Activated CD4-positive, alpha-beta memory T cell treated with anti-CD3 and anti-CD28 coated beads for 36 hours (primary cell): ENCODE measurements around the gene NEURL3. TPM values are rescaled to one million over a fixed set of nuclear protein-coding genes. Genes with fewer than 3 reads are reported as not detected.

Experiments used
- CTCF ChIA-PET: fragments of 350-600 bp; sonication (Branson Sonifier 250); formaldehyde crosslinking; loops from one replicate; lab custom pipeline; 2021; ENCODE audit warnings: antibody characterized with exemption, inconsistent platforms; lab: Charles Lee
- POLR2A ChIA-PET: fragments of 350-600 bp; sonication (Branson Sonifier 250); formaldehyde crosslinking; loops from one replicate; lab custom pipeline; 2021; ENCODE audit warnings: antibody characterized with exemption; lab: Charles Lee
- DNase-seq: peaks from one replicate; pipeline ENCODE4 v3.0.0-alpha.2; 2020
- H3K27ac Mint-ChIP-seq: one replicate; pipeline ENCODE4 v1.8.0; 2021; ENCODE audit warnings: mixed read lengths
- H3K27me3 Mint-ChIP-seq: one replicate; pipeline ENCODE4 v1.8.0; 2021; ENCODE audit warnings: mixed read lengths
- H3K36me3 Mint-ChIP-seq: one replicate; pipeline ENCODE4 v1.8.0; 2021; ENCODE audit warnings: mixed read lengths
- H3K4me1 Mint-ChIP-seq: one replicate; pipeline ENCODE4 v1.8.0; 2021; ENCODE audit warnings: low read depth, mixed read lengths
- H3K4me3 Mint-ChIP-seq: one replicate; pipeline ENCODE4 v1.8.0; 2021; ENCODE audit warnings: mild to moderate bottlenecking, mixed read lengths
- H3K9me3 Mint-ChIP-seq: one replicate; pipeline ENCODE4 v1.8.0; 2021; ENCODE audit warnings: mixed read lengths
- intact Hi-C: fragments of 100-400 bp; cut with micrococcal nuclease; formaldehyde crosslinking; loops from one replicate; pipeline ENCODE4 v1.15.1; 2023
- total RNA-seq, 2 experiments: library from RNA; stranded (reverse); gene quantifications; one replicate each; pipeline ENCODE4 v1.2.3, GENCODE V29; 2021

NEURL3 gene
- total RNA-seq, 2 experiments from 2014 or later = 0.87 to 1.1 TPM

GRCh38 chr2:96538487-96539214 is 33.5 kb upstream of the NEURL3 start:
- peak overlapping the region; percentile 95 for H3K4me3 Mint-ChIP-seq
- DNase-seq = peak; percentile 93
- peaks cover 66% of the 10 kb centered on the region for H3K36me3 Mint-ChIP-seq
- H3K27ac Mint-ChIP-seq = peak overlapping the region; percentile 98
- H3K4me1 Mint-ChIP-seq = peaks cover 56% of the 10 kb centered on the region
- no peaks in the 10 kb centered on the region for H3K27me3 Mint-ChIP-seq
- intact Hi-C loops = loop anchor here (1.0 to 5.0 kb wide), 7 partner anchors 14 to 331 kb away; partner anchors contain the start of genes CIAO1, KANSL3, STARD7 and TMEM127
- CTCF ChIA-PET = interaction anchor here (0.8 to 6.5 kb wide), 11 partner anchors 9 to 546 kb away, joined by 3 to 74 read pairs (median 4); no protein-coding TSS in a partner anchor
- POLR2A ChIA-PET = interaction anchor here (0.6 to 8.8 kb wide), 13 partner anchors 10 to 396 kb away, joined by 3 to 240 read pairs (median 5); partner anchors contain the start of genes KANSL3, NCAPH, SNRNP200 and STARD7
- no peaks in the 10 kb centered on the region for H3K9me3 Mint-ChIP-seq

GRCh38 chr2:96537734-96538486 is 32.8 kb upstream of the NEURL3 start:
- intact Hi-C loops = loop anchor here (1.0 to 5.0 kb wide), 8 partner anchors 14 to 391 kb away; partner anchors contain the start of genes CIAO1, KANSL3, STARD7 and TMEM127
- peaks cover 59% of the 10 kb centered on the region for H3K36me3 Mint-ChIP-seq
- peak overlapping the region; percentile 98 for H3K27ac Mint-ChIP-seq
- ChIA-PET CTCF (interaction anchor here (0.8 to 6.5 kb wide), 11 partner anchors 10 to 545 kb away, joined by 3 to 74 read pairs (median 4); no protein-coding TSS in a partner anchor), POLR2A (interaction anchor here (0.6 to 8.8 kb wide), 17 partner anchors 8 to 396 kb away, joined by 3 to 240 read pairs (median 4); partner anchors contain the start of genes KANSL3, NCAPH, SNRNP200 and STARD7)
- no peaks in the 10 kb centered on the region for H3K27me3 Mint-ChIP-seq
- H3K4me3 Mint-ChIP-seq = peak overlapping the region; percentile 95
- DNase-seq = peak; percentile 59
- H3K4me1 Mint-ChIP-seq = peaks cover 56% of the 10 kb centered on the region
- H3K9me3 Mint-ChIP-seq = no peaks in the 10 kb centered on the region

- ChIA-PET POLR2A (interaction anchor here (0.7 to 8.8 kb wide), 16 partner anchors 8 to 395 kb away, joined by 3 to 240 read pairs (median 4); partner anchors contain the start of genes NCAPH and SNRNP200), CTCF (interaction anchor here (1.0 to 6.5 kb wide), 6 partner anchors 9 to 130 kb away, joined by 3 to 74 read pairs (median 17); no protein-coding TSS in a partner anchor)
- peak overlapping the region; percentile 95 for H3K4me3 Mint-ChIP-seq
- DNase-seq = peak; percentile 94
- intact Hi-C loops = loop anchor here (2.0 to 5.0 kb wide), 6 partner anchors 100 to 390 kb away; partner anchors contain the start of genes CIAO1, KANSL3, STARD7 and TMEM127
- no peaks in the 10 kb centered on the region for H3K27me3 Mint-ChIP-seq
- H3K27ac Mint-ChIP-seq = peak overlapping the region; percentile 98
- peaks cover 51% of the 10 kb centered on the region for H3K36me3 Mint-ChIP-seq
- H3K9me3 Mint-ChIP-seq = no peaks in the 10 kb centered on the region
- peaks cover 58% of the 10 kb centered on the region for H3K4me1 Mint-ChIP-seq
These were observed 32.0 kb upstream of the NEURL3 start for GRCh38 chr2:96537066-96537733.

DNA sequence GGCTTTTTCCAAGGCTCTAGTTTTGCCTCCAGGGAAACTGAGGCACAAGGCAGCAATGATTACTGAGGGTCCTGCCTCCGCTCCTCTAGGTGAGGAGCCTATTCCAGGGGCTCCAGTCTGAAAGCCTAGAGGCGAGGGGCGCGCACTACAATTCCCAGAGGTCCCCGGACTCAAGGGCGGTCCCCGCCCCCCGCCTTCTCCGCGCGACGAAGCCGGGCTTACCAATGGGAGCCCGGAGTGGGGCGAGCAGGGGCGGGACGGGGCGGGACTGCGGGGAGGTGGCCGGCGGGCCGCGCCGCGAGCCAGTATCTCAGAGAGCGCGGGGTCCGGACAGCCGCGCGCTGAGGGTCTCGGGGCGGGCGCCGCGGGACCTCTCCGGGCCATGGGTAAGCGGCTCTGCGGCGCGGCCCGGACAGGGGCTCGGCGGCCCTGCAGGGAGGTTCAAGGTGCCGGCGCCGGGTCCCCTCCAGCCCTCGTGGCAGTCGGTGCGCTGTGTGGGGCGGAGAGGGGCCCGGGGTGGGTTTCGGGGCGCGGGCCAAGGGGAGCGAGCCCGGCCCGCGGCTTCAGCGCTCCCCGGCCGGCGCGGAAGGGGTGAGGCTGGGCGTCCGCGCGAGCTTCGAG is 31.4 kb upstream of the NEURL3 start, which contains the start of gene ARID5A:
Gene ARID5A, plus strand, starts transcription at position 308 of the 621 bp plus-strand sequence. Its CDS starts 75 bp downstream, at position 383.
- H3K27ac Mint-ChIP-seq = peak within 1 kb of the TSS; percentile 98
- peak; percentile 95 for DNase-seq
- intact Hi-C loops = loop anchor here (1.0 to 5.0 kb wide), 9 partner anchors 8 to 390 kb away; partner anchors contain the start of genes CIAO1, KANSL3, STARD7 and TMEM127
- ChIA-PET POLR2A (interaction anchor here (0.7 to 8.8 kb wide), 8 partner anchors 9 to 232 kb away, joined by 3 to 240 read pairs (median 7); no protein-coding TSS in a partner anchor), CTCF (interaction anchor here (1.3 to 6.5 kb wide), 6 partner anchors 9 to 129 kb away, joined by 3 to 74 read pairs (median 17); no protein-coding TSS in a partner anchor)
- H3K36me3 Mint-ChIP-seq = peaks cover 45% of the 10 kb centered on the region
- peak within 1 kb of the TSS; percentile 95 for H3K4me3 Mint-ChIP-seq
- no peaks in the 10 kb centered on the region for H3K27me3 Mint-ChIP-seq
- H3K9me3 Mint-ChIP-seq = no peaks in the 10 kb centered on the region
- peaks cover 62% of the 10 kb centered on the region for H3K4me1 Mint-ChIP-seq

DNA sequence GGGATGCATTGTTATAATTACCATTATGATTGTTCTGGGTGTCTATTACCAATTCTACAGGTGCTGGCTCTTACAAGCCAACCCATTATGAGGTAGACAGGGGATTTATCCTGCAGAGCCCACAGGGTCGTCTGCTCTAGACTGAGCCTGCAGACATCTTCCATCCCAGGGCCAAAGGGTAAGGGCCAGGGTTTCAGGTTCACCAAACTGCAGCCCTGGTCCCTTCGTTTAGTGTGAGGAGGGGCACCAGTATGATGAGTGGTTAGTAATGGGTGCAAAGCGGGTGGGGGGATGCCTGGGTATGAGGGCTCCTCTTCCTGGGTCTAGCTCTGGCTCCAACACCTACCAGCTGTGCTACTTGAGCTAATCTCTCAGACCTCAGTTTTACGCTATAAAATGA is 30.2 kb upstream of the NEURL3 start:
- CTCF ChIA-PET = interaction anchor here (0.7 to 1.4 kb wide), 4 partner anchors 8 to 308 kb away, joined by 3 to 6 read pairs (median 4); no protein-coding TSS in a partner anchor
- peaks cover 33% of the 10 kb centered on the region for H3K36me3 Mint-ChIP-seq
- POLR2A ChIA-PET = interaction anchor here (8.8 kb wide), 1 partner anchor 8 kb away, joined by 240 read pairs; no protein-coding TSS in a partner anchor
- intact Hi-C loops = loop anchor here (5.0 kb wide), 5 partner anchors 102 to 328 kb away; partner anchors contain the start of genes CIAO1, KANSL3, STARD7 and TMEM127
- no peak for DNase-seq
- H3K27ac Mint-ChIP-seq = peak overlapping the region; percentile 14
- H3K4me3 Mint-ChIP-seq = no peak overlapping the region
- H3K27me3 Mint-ChIP-seq = no peaks in the 10 kb centered on the region
- H3K9me3 Mint-ChIP-seq = no peaks in the 10 kb centered on the region
- peaks cover 68% of the 10 kb centered on the region for H3K4me1 Mint-ChIP-seq

DNA sequence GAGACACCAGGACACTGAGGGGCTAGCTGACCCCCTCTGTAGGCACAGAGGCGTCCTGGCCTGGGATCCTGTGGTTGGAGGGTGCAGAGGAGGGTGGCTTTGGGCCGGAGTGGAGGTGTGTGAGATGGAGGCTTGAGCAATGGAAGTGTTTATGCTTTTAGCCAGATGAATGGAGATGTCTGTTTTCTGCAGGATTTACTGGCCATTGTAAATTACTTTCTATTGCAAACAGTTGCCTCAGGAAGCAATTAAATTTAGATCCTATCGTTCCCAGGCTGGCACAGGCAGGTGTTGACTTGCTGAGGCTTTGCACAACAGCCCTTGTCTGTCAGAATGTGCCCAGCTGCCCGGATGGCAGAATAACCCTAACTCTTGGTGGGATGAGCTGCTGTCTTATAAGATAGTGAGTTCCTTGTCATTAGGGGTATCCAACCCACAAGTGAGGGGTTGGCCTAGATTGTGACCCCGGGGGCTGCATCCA is 29.6 kb upstream of the NEURL3 start:
- POLR2A ChIA-PET = interaction anchor here (8.8 kb wide), 1 partner anchor 7 kb away, joined by 240 read pairs; no protein-coding TSS in a partner anchor
- Mint-ChIP-seq H3K9me3 (no peaks in the 10 kb centered on the region), H3K27me3 (no peaks in the 10 kb centered on the region), H3K4me3 (no peak overlapping the region), H3K4me1 (peaks cover 68% of the 10 kb centered on the region), H3K27ac (peak overlapping the region; percentile 14), H3K36me3 (peaks cover 27% of the 10 kb centered on the region)
- CTCF ChIA-PET = interaction anchor here (0.7 kb wide), 1 partner anchor 144 kb away, joined by 6 read pairs; no protein-coding TSS in a partner anchor
- no peak for DNase-seq
- intact Hi-C loops = loop anchor here (5.0 kb wide), 5 partner anchors 103 to 327 kb away; partner anchors contain the start of genes CIAO1, KANSL3, STARD7 and TMEM127

GRCh38 chr2:96534141-96534540 is 29.0 kb upstream of the NEURL3 start:
- Mint-ChIP-seq H3K4me3 (no peak overlapping the region), H3K27me3 (no peaks in the 10 kb centered on the region), H3K4me1 (peaks cover 68% of the 10 kb centered on the region), H3K27ac (peak overlapping the region; percentile 5), H3K36me3 (peaks cover 21% of the 10 kb centered on the region), H3K9me3 (no peaks in the 10 kb centered on the region)
- ChIA-PET POLR2A (interaction anchor here (0.7 kb wide), 1 partner anchor 10 kb away, joined by 3 read pairs; no protein-coding TSS in a partner anchor), CTCF (interaction anchor here (0.6 to 3.0 kb wide), 3 partner anchors 20 to 1214 kb away, joined by 3 to 16 read pairs (median 3); no protein-coding TSS in a partner anchor)
- DNase-seq = no peak
- intact Hi-C loops = no loop called here

DNA sequence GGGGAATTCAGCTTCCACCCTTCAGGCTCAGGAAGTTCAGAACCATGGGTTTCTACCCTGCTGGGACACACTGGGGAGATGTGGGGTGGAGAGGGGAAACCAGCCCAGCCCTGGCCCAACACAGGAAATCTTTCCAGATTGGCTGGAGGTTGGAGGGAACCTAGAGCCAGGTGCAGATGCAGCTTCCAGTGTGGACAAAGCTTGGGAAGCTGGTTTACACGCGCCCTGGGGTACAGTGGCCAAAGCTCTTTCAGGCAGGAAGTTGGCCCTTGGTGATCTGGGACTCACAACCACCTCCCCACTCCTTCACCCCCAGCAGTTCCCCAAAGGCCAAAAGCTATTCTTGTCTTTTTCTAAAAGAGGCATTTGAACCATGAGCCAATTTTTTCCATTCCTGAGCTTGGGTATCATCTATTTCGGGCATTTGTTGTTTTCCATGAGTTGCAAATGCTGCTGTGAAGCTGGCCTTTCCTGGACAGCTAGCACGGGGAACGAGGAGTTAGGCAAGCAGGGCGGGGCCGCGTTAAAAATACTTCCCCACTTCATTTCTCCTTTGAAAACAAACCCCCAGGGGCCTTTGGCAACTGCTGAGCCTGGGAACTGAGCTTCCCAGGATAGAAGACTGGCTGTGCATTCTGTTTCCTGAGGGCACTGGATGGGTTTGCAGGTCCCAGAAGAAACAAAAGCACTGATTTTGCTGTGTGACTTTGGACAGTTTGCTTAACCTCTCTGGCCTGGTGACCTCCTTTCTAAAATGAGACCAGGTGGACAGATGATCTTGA is 28.3 kb upstream of the NEURL3 start:
- peak overlapping the region; percentile 98 for H3K27ac Mint-ChIP-seq
- DNase-seq = no peak

GRCh38 chr2:96532641-96533291 is 27.6 kb upstream of the NEURL3 start:
- ChIA-PET CTCF (interaction anchor here (1.0 to 3.0 kb wide), 3 partner anchors 21 to 125 kb away, joined by 3 to 16 read pairs (median 3); no protein-coding TSS in a partner anchor), POLR2A (interaction anchor here (0.8 to 10.2 kb wide), 4 partner anchors 6 to 21 kb away, joined by 3 to 240 read pairs (median 4); partner anchors contain the start of gene ARID5A)
- no peak for DNase-seq
- peak overlapping the region; percentile 98 for H3K27ac Mint-ChIP-seq
- peak overlapping the region; percentile 64 for H3K4me3 Mint-ChIP-seq
- peaks cover 7% of the 10 kb centered on the region for H3K36me3 Mint-ChIP-seq
- no peaks in the 10 kb centered on the region for H3K9me3 Mint-ChIP-seq
- peaks cover 76% of the 10 kb centered on the region for H3K4me1 Mint-ChIP-seq
- H3K27me3 Mint-ChIP-seq = no peaks in the 10 kb centered on the region
- intact Hi-C loops = no loop called here

More for the DNA sequence above, 28.3 kb upstream of the NEURL3 start:
- Mint-ChIP-seq H3K9me3 (no peaks in the 10 kb centered on the region), H3K27me3 (no peaks in the 10 kb centered on the region), H3K4me3 (no peak overlapping the region), H3K36me3 (peaks cover 14% of the 10 kb centered on the region), H3K4me1 (peaks cover 70% of the 10 kb centered on the region)
- intact Hi-C loops = no loop called here
- CTCF ChIA-PET = interaction anchor here (0.6 to 3.0 kb wide), 5 partner anchors 21 to 1215 kb away, joined by 3 to 16 read pairs (median 3); no protein-coding TSS in a partner anchor
- POLR2A ChIA-PET = interaction anchor here (0.7 to 0.8 kb wide), 2 partner anchors 9 to 11 kb away, joined by 3 read pairs; no protein-coding TSS in a partner anchor
